ENCODE measurements around the gene ATAD5.

ATAD5 gene

DNA sequence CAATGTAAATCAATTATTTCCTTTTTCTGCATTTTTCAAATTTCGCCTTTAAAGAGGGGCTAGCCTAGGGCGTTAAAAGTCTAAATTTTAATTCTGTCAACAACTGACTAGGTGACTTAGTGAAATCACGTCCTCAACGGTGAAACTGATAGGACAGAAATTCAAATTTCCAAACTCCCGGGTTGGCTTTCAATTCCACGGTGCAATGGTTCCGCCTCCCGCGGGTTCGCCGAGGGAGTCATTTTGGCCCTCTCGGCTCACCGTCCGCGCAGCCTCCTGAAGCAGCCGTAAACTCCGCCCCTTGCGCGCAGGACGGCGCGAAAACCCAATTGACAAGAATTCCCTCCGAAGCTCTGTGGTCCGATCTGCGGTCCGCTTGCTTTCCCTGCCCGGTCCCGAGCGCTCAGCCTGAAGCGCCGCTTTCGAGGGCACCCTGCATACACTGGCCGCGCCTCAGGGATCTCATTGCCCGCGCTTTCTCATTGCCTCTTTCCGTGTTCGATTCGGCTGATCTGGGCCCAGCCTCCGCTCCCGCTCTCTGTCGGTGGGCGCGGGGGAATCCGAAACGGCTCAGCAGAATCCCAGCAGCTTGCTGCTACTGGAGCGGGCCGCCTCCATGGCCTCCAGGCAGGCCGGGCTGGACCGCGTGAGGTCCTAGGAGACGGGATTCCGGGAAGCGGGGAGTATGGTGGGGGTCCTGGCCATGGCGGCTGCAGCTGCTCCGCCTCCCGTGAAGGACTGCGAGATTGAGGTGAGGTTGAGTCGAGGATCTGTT lies at the start of gene ATAD5:
ATAD5 (plus strand) TSS at position 304 of the 775 bp plus-strand sequence; CDS start at position 686, 382 bp downstream.
- peak within 1 kb of the TSS; percentile 90 for H3K4me2 ChIP-seq
- peaks cover 47% of the 10 kb centered on the region for H3K79me2 ChIP-seq (ENCODE audit: insufficient read depth, low read depth)
- peak within 1 kb of the TSS; percentile 99 for H2AFZ ChIP-seq (ENCODE audit: low read depth)
- peak within 1 kb of the TSS; percentile 76 for H3K4me3 ChIP-seq (IDR thresholded peaks at IDR 0.05; ENCODE audit: insufficient read depth, low read depth, low read length)
- TF ChIP-seq, protein P1, sequence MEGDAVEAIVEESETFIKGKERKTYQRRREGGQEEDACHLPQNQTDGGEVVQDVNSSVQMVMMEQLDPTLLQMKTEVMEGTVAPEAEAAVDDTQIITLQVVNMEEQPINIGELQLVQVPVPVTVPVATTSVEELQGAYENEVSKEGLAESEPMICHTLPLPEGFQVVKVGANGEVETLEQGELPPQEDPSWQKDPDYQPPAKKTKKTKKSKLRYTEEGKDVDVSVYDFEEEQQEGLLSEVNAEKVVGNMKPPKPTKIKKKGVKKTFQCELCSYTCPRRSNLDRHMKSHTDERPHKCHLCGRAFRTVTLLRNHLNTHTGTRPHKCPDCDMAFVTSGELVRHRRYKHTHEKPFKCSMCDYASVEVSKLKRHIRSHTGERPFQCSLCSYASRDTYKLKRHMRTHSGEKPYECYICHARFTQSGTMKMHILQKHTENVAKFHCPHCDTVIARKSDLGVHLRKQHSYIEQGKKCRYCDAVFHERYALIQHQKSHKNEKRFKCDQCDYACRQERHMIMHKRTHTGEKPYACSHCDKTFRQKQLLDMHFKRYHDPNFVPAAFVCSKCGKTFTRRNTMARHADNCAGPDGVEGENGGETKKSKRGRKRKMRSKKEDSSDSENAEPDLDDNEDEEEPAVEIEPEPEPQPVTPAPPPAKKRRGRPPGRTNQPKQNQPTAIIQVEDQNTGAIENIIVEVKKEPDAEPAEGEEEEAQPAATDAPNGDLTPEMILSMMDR (conservative IDR thresholded peaks at IDR 0.05; ENCODE audit: low read depth, low read length), result no peak
- H3K27ac ChIP-seq, result peak within 1 kb of the TSS; percentile 62
- peaks cover 20% of the 10 kb centered on the region for H3K4me1 ChIP-seq (ENCODE audit: low read depth, poor library complexity, severe bottlenecking)
- no peaks in the 10 kb centered on the region for H4K20me1 ChIP-seq (ENCODE audit: insufficient read depth)
- H3K27me3 ChIP-seq (ENCODE audit: insufficient read depth, low read depth), result no peaks in the 10 kb centered on the region
- H3K36me3 ChIP-seq (ENCODE audit: insufficient read depth), result no peaks in the 10 kb centered on the region
- peak within 1 kb of the TSS; percentile 91 for H3K9ac ChIP-seq

DNA sequence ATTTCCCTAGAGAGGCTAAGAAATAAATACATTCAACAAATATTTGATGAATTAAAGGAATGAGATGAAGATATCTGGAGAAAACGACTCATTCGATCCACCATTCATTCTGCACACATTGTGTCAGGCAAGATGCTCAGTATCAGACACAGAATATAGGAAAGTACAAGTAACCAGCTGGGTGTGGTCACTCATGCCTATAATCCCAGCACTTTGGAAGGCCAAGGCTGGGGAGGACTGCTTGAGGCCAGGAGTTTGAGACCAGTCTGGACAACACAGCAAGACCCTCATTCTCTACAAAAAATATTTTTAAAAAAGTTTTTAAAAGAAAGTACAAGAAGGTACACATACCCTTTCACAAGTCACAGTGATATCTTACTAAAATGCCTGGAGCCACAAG lies 49.6 kb upstream of the ATAD5 start:
- H3K4me2 ChIP-seq, result no peak overlapping the region
- no peaks in the 10 kb centered on the region for H3K27me3 ChIP-seq (ENCODE audit: insufficient read depth, low read depth)
- H3K9ac ChIP-seq, result no peak overlapping the region
- peaks cover 22% of the 10 kb centered on the region for H3K4me1 ChIP-seq (ENCODE audit: low read depth, poor library complexity, severe bottlenecking)
- no peaks in the 10 kb centered on the region for H3K79me2 ChIP-seq (ENCODE audit: insufficient read depth, low read depth)
- no peaks in the 10 kb centered on the region for H3K36me3 ChIP-seq (ENCODE audit: insufficient read depth)
- H2AFZ ChIP-seq (ENCODE audit: low read depth), result no peak overlapping the region
- TF ChIP-seq, protein P1 (conservative IDR thresholded peaks at IDR 0.05; ENCODE audit: low read depth, low read length), result no peak
- no peak overlapping the region for H3K4me3 ChIP-seq (IDR thresholded peaks at IDR 0.05; ENCODE audit: insufficient read depth, low read depth, low read length)
- H3K27ac ChIP-seq, result no peak overlapping the region
- no peaks in the 10 kb centered on the region for H4K20me1 ChIP-seq (ENCODE audit: insufficient read depth)

GRCh38 chr17:30788918-30789317 lies 42.8 kb upstream of the ATAD5 start:
- Histone ChIP-seq H3K4me2 (0 out of 2 replicates have a peak overlapping the region, but pooled peaks have one; percentile 8), H3K4me3 (IDR thresholded peaks at IDR 0.05; ENCODE audit: insufficient read depth, low read depth, low read length) (no peak overlapping the region), H3K36me3 (ENCODE audit: insufficient read depth) (no peaks in the 10 kb centered on the region), H2AFZ (ENCODE audit: low read depth) (no peak overlapping the region), H3K4me1 (ENCODE audit: low read depth, poor library complexity, severe bottlenecking) (peaks cover 17% of the 10 kb centered on the region), H3K27ac (no peak overlapping the region; the same call in 1 of the 2 replicates), H4K20me1 (ENCODE audit: insufficient read depth) (no peaks in the 10 kb centered on the region), H3K9ac (no peak overlapping the region), H3K79me2 (ENCODE audit: insufficient read depth, low read depth) (no peaks in the 10 kb centered on the region), H3K27me3 (ENCODE audit: insufficient read depth, low read depth) (no peaks in the 10 kb centered on the region)
- TF ChIP-seq, protein P1 (conservative IDR thresholded peaks at IDR 0.05; ENCODE audit: low read depth, low read length), result no peak

GRCh38 chr17:30790279-30790678 lies 41.5 kb upstream of the ATAD5 start:
- no peaks in the 10 kb centered on the region; the same call in 1 of the 2 replicates for H3K36me3 ChIP-seq (ENCODE audit: insufficient read depth)
- TF ChIP-seq, protein P1 (conservative IDR thresholded peaks at IDR 0.05; ENCODE audit: low read depth, low read length), result no peak
- no peak overlapping the region for H2AFZ ChIP-seq (ENCODE audit: low read depth)

More at GRCh38 chr17:30790279-30790678, 41.5 kb upstream of the ATAD5 start:
- Histone ChIP-seq H3K4me1 (ENCODE audit: low read depth, poor library complexity, severe bottlenecking) (peaks cover 17% of the 10 kb centered on the region), H4K20me1 (ENCODE audit: insufficient read depth) (no peaks in the 10 kb centered on the region), H3K4me2 (peak overlapping the region; percentile 8), H3K27ac (peak overlapping the region; percentile 36; the same call in 1 of the 2 replicates), H3K27me3 (ENCODE audit: insufficient read depth, low read depth) (no peaks in the 10 kb centered on the region), H3K4me3 (IDR thresholded peaks at IDR 0.05; ENCODE audit: insufficient read depth, low read depth, low read length) (no peak overlapping the region), H3K9ac (no peak overlapping the region), H3K79me2 (ENCODE audit: insufficient read depth, low read depth) (no peaks in the 10 kb centered on the region)

Data from KMS-11 (cell line).